ENCODE data around the gene ACADM.
"Not testable (repeated sequence)": the region's sequence is repeated elsewhere in the genome, so short reads cannot be mapped to it uniquely, and the experiment has no call there.

Gene ACADM

GRCh38 chr1:75791022-75791421, 66.5 kb downstream of the ACADM start:
- H3K4me3 ChIP-seq (ENCODE audit: low read depth, low read length): no peak overlapping the region
- H3K27ac ChIP-seq (ENCODE audit: low read depth, low read length): peak overlapping the region; percentile 51
- H3K27me3 ChIP-seq (ENCODE audit: control insufficient read depth, insufficient read depth, low read length): no peaks in the 10 kb centered on the region
- peaks cover 93% of the 10 kb centered on the region for H3K36me3 ChIP-seq (ENCODE audit: control insufficient read depth, insufficient read depth, low read length)
- H3K9ac ChIP-seq (ENCODE audit: low read length): no peak overlapping the region
- 0 out of 2 replicates have a peak, but pooled peaks cover 3% of the 10 kb centered on the region for H3K4me1 ChIP-seq (ENCODE audit: control insufficient read depth, insufficient read depth, low read length)
- H3K9me3 ChIP-seq (ENCODE audit: control insufficient read depth, insufficient read depth, low read depth, low read length): no peaks in the 10 kb centered on the region

GRCh38 chr1:75792091-75792490, 67.6 kb downstream of the ACADM start:
- no peak overlapping the region for H3K9ac ChIP-seq (ENCODE audit: low read length)
- no peak overlapping the region for H3K27ac ChIP-seq (ENCODE audit: low read depth, low read length)
- H3K4me1 ChIP-seq (ENCODE audit: control insufficient read depth, insufficient read depth, low read length): 0 out of 2 replicates have a peak, but pooled peaks cover 3% of the 10 kb centered on the region
- peaks cover 96% of the 10 kb centered on the region for H3K36me3 ChIP-seq (ENCODE audit: control insufficient read depth, insufficient read depth, low read length)
- H3K27me3 ChIP-seq (ENCODE audit: control insufficient read depth, insufficient read depth, low read length): no peaks in the 10 kb centered on the region
- H3K9me3 ChIP-seq (ENCODE audit: control insufficient read depth, insufficient read depth, low read depth, low read length): no peaks in the 10 kb centered on the region
- no peak overlapping the region for H3K4me3 ChIP-seq (ENCODE audit: low read depth, low read length)

GRCh38 chr1:75794382-75794781, 69.9 kb downstream of the ACADM start:
- Histone ChIP-seq H3K27me3 (ENCODE audit: control insufficient read depth, insufficient read depth, low read length) (no peaks in the 10 kb centered on the region), H3K36me3 (ENCODE audit: control insufficient read depth, insufficient read depth, low read length) (peaks cover 90% of the 10 kb centered on the region), H3K9ac (ENCODE audit: low read length) (no peak overlapping the region), H3K9me3 (ENCODE audit: control insufficient read depth, insufficient read depth, low read depth, low read length) (no peaks in the 10 kb centered on the region), H3K4me3 (ENCODE audit: low read depth, low read length) (no peak overlapping the region), H3K4me1 (ENCODE audit: control insufficient read depth, insufficient read depth, low read length) (no peaks in the 10 kb centered on the region), H3K27ac (ENCODE audit: low read depth, low read length) (no peak overlapping the region)

GRCh38 chr1:75795703-75796193, 71.2 kb downstream of the ACADM start:
- peaks cover 76% of the 10 kb centered on the region for H3K36me3 ChIP-seq (ENCODE audit: control insufficient read depth, insufficient read depth, low read length)
- no peak overlapping the region for H3K27ac ChIP-seq (ENCODE audit: low read depth, low read length)
- H3K4me1 ChIP-seq (ENCODE audit: control insufficient read depth, insufficient read depth, low read length): no peaks in the 10 kb centered on the region
- no peaks in the 10 kb centered on the region for H3K9me3 ChIP-seq (ENCODE audit: control insufficient read depth, insufficient read depth, low read depth, low read length)
- no peak overlapping the region for H3K9ac ChIP-seq (ENCODE audit: low read length)
- H3K27me3 ChIP-seq (ENCODE audit: control insufficient read depth, insufficient read depth, low read length): no peaks in the 10 kb centered on the region
- H3K4me3 ChIP-seq (ENCODE audit: low read depth, low read length): no peak overlapping the region

- no peaks in the 10 kb centered on the region for H3K27me3 ChIP-seq (ENCODE audit: control insufficient read depth, insufficient read depth, low read length)
- H3K27ac ChIP-seq (ENCODE audit: low read depth, low read length): no peak within 1 kb of the TSS
- no peak within 1 kb of the TSS for H3K4me3 ChIP-seq (ENCODE audit: low read depth, low read length)
- H3K36me3 ChIP-seq (ENCODE audit: control insufficient read depth, insufficient read depth, low read length): peaks cover 68% of the 10 kb centered on the region
- no peak within 1 kb of the TSS for H3K9ac ChIP-seq (ENCODE audit: low read length)
- H3K9me3 ChIP-seq (ENCODE audit: control insufficient read depth, insufficient read depth, low read depth, low read length): no peaks in the 10 kb centered on the region
- H3K4me1 ChIP-seq (ENCODE audit: control insufficient read depth, insufficient read depth, low read length): no peaks in the 10 kb centered on the region
Observed at GRCh38 chr1:75796376-75797272, 72.1 kb downstream of the ACADM start, which contains the start of gene MSH4. Gene MSH4 (plus strand): TSS chr1:75796882. CDS start chr1:75796986, 104 bp downstream.

- no peaks in the 10 kb centered on the region for H3K4me1 ChIP-seq (ENCODE audit: control insufficient read depth, insufficient read depth, low read length)
- H3K27ac ChIP-seq (ENCODE audit: low read depth, low read length): no peak overlapping the region
- no peak overlapping the region for H3K9ac ChIP-seq (ENCODE audit: low read length)
- H3K9me3 ChIP-seq (ENCODE audit: control insufficient read depth, insufficient read depth, low read depth, low read length): no peaks in the 10 kb centered on the region
- peaks cover 62% of the 10 kb centered on the region for H3K36me3 ChIP-seq (ENCODE audit: control insufficient read depth, insufficient read depth, low read length)
- H3K27me3 ChIP-seq (ENCODE audit: control insufficient read depth, insufficient read depth, low read length): no peaks in the 10 kb centered on the region
- no peak overlapping the region for H3K4me3 ChIP-seq (ENCODE audit: low read depth, low read length)
Observed at GRCh38 chr1:75797273-75797588, 72.7 kb downstream of the ACADM start.

- Histone ChIP-seq H3K4me1 (ENCODE audit: control insufficient read depth, insufficient read depth, low read length) (no peaks in the 10 kb centered on the region), H3K36me3 (ENCODE audit: control insufficient read depth, insufficient read depth, low read length) (peaks cover 57% of the 10 kb centered on the region), H3K4me3 (ENCODE audit: low read depth, low read length) (no peak overlapping the region), H3K9me3 (ENCODE audit: control insufficient read depth, insufficient read depth, low read depth, low read length) (no peaks in the 10 kb centered on the region), H3K9ac (ENCODE audit: low read length) (no peak overlapping the region), H3K27ac (ENCODE audit: low read depth, low read length) (no peak overlapping the region), H3K27me3 (ENCODE audit: control insufficient read depth, insufficient read depth, low read length) (no peaks in the 10 kb centered on the region)
Observed at GRCh38 chr1:75797606-75798216, 73.2 kb downstream of the ACADM start.

- not testable (repeated sequence) for H3K9me3 ChIP-seq (ENCODE audit: control insufficient read depth, insufficient read depth, low read depth, low read length); H3K27ac ChIP-seq (ENCODE audit: low read depth, low read length); H3K4me1 ChIP-seq (ENCODE audit: control insufficient read depth, insufficient read depth, low read length); H3K9ac ChIP-seq (ENCODE audit: low read length); H3K27me3 ChIP-seq (ENCODE audit: control insufficient read depth, insufficient read depth, low read length); H3K4me3 ChIP-seq (ENCODE audit: low read depth, low read length)
- H3K36me3 ChIP-seq (ENCODE audit: control insufficient read depth, insufficient read depth, low read length): peaks cover 20% of the 10 kb centered on the region
Observed at GRCh38 chr1:75801480-75801879, 77.0 kb downstream of the ACADM start.

GRCh38 chr1:75808921-75809320, 84.4 kb downstream of the ACADM start:
- Histone ChIP-seq H3K9ac (ENCODE audit: low read length) (no peak overlapping the region), H3K27ac (ENCODE audit: low read depth, low read length) (no peak overlapping the region), H3K4me1 (ENCODE audit: control insufficient read depth, insufficient read depth, low read length) (no peaks in the 10 kb centered on the region), H3K36me3 (ENCODE audit: control insufficient read depth, insufficient read depth, low read length) (no peaks in the 10 kb centered on the region), H3K9me3 (ENCODE audit: control insufficient read depth, insufficient read depth, low read depth, low read length) (no peaks in the 10 kb centered on the region), H3K4me3 (ENCODE audit: low read depth, low read length) (no peak overlapping the region), H3K27me3 (ENCODE audit: control insufficient read depth, insufficient read depth, low read length) (no peaks in the 10 kb centered on the region)

GRCh38 chr1:75810113-75810512, 85.6 kb downstream of the ACADM start:
- H3K36me3 ChIP-seq (ENCODE audit: control insufficient read depth, insufficient read depth, low read length); H3K27me3 ChIP-seq (ENCODE audit: control insufficient read depth, insufficient read depth, low read length); H3K4me3 ChIP-seq (ENCODE audit: low read depth, low read length); H3K9me3 ChIP-seq (ENCODE audit: control insufficient read depth, insufficient read depth, low read depth, low read length); H3K4me1 ChIP-seq (ENCODE audit: control insufficient read depth, insufficient read depth, low read length); H3K9ac ChIP-seq (ENCODE audit: low read length); H3K27ac ChIP-seq (ENCODE audit: low read depth, low read length): not testable (repeated sequence)

GRCh38 chr1:75811211-75811981, 86.9 kb downstream of the ACADM start:
- H3K4me3 ChIP-seq (ENCODE audit: low read depth, low read length): no peak overlapping the region
- H3K27me3 ChIP-seq (ENCODE audit: control insufficient read depth, insufficient read depth, low read length): no peaks in the 10 kb centered on the region
- H3K9ac ChIP-seq (ENCODE audit: low read length): no peak overlapping the region
- no peaks in the 10 kb centered on the region for H3K9me3 ChIP-seq (ENCODE audit: control insufficient read depth, insufficient read depth, low read depth, low read length)
- H3K27ac ChIP-seq (ENCODE audit: low read depth, low read length): no peak overlapping the region
- H3K36me3 ChIP-seq (ENCODE audit: control insufficient read depth, insufficient read depth, low read length): no peaks in the 10 kb centered on the region
- no peaks in the 10 kb centered on the region for H3K4me1 ChIP-seq (ENCODE audit: control insufficient read depth, insufficient read depth, low read length)

Measured in HUES6 (cell line).